ENCODE data around the gene TAF7L. TPM values are rescaled to one million over a fixed set of nuclear protein-coding genes. Genes with fewer than 3 reads are reported as not detected.

TAF7L gene
- total and polyA plus RNA-seq, 4 donors = 0.03 to 0.40 (median 0.33) TPM; not detected in 1

GRCh38 chrX:101219116-101219863, 71.8 kb downstream of the TAF7L start, which contains the start of gene DRP2:
Gene DRP2 (plus strand): TSS chrX:101219786. CDS start chrX:101231648, 11,862 bp downstream.
- Histone ChIP-seq H3K27me3 (ENCODE audit: control insufficient read depth in 4 of 4, insufficient read depth in 4 of 4, low read length in 3 of 4) (no peaks in the 10 kb centered on the region), H3K36me3 (ENCODE audit: control insufficient read depth in 4 of 4, insufficient read depth in 3 of 4, low read depth in 1 of 4, low read length in 3 of 4) (no peaks in the 10 kb centered on the region), H3K4me3 (ENCODE audit: low read depth in 1 of 3, low read length in 3 of 3) (no peak within 1 kb of the TSS), H3K9me3 (ENCODE audit: control insufficient read depth in 4 of 4, low read length in 3 of 4) (no peaks in the 10 kb centered on the region), H3K27ac (ENCODE audit: low read depth in 1 of 2, low read length in 2 of 2) (no peak within 1 kb of the TSS), H3K9ac (ENCODE audit: low read depth in 1 of 2, low read length in 2 of 2) (no peak within 1 kb of the TSS), H3K4me1 (ENCODE audit: control insufficient read depth in 4 of 4, insufficient read depth in 4 of 4, low read length in 3 of 4) (no peaks in the 10 kb centered on the region)
- TF ChIP-seq CTCF (IDR thresholded peaks at IDR 0.05; ENCODE audit: low read depth, low read length, missing input control) = no peak
- TF ChIP-seq RXRA (IDR thresholded peaks at IDR 0.05) = no peak
- no peak for TF ChIP-seq FOXA1 (IDR thresholded peaks at IDR 0.05)
- TF ChIP-seq RAD21 (IDR thresholded peaks at IDR 0.05) = no peak
- no peak for TF ChIP-seq ATF3 (IDR thresholded peaks at IDR 0.05)
- TF ChIP-seq HNF4G (IDR thresholded peaks at IDR 0.05) = no peak
- no peak for TF ChIP-seq ZBTB33 (IDR thresholded peaks at IDR 0.05)
- no peak for TF ChIP-seq TAF1 (conservative IDR thresholded peaks at IDR 0.05)
- no peak for TF ChIP-seq FOXA2 (IDR thresholded peaks at IDR 0.05)
- no peak for TF ChIP-seq YY1 (IDR thresholded peaks at IDR 0.05)
- TF ChIP-seq SP1 (IDR thresholded peaks at IDR 0.05) = no peak
- no peak for TF ChIP-seq REST (IDR thresholded peaks at IDR 0.05)
- no peak for TF ChIP-seq MAX (IDR thresholded peaks at IDR 0.05)
- no peak for TF ChIP-seq HNF4A (conservative IDR thresholded peaks at IDR 0.05)
- no peak for TF ChIP-seq NR2F2 (IDR thresholded peaks at IDR 0.05)
- TF ChIP-seq EGR1 (IDR thresholded peaks at IDR 0.05; ENCODE audit: low read depth in 2 of 2) = no peak
- no peak for TF ChIP-seq JUND (IDR thresholded peaks at IDR 0.05)
- TF ChIP-seq GABPA (IDR thresholded peaks at IDR 0.05 in 1 of 2, conservative IDR thresholded peaks at IDR 0.05 in 1 of 2) = no peak
- no peak for DNase-seq (ENCODE audit: low spot score)
- 78% methylated on average over 7 of the region's 7 CpGs for WGBS

Small RNA genes within 50 kb of the gene (small RNA-seq; reads per million reads assigned to genes)
- not detected for gene RNU6-934P

Other genes with a start within 250 kb of the TAF7L start
- gene TRMT2B, start 239.2 kb downstream of the TAF7L start, total RNA-seq = 10 to 100 TPM; 10.3 to 11.2 TPM
- 1 to 10 TPM; 3.3 to 3.6 TPM for gene TRMT2B, start 239.2 kb downstream of the TAF7L start, polyA plus RNA-seq
- under 1 TPM in 1 of 2 donors, not detected in 1; 0.08 TPM for gene TMEM35A, start 212.5 kb downstream of the TAF7L start, total RNA-seq
- under 1 TPM in 1 of 2 donors, not detected in 1; 0.02 TPM for gene TMEM35A, start 212.5 kb downstream of the TAF7L start, polyA plus RNA-seq
- 10 to 100 TPM in 1 of 2 donors, under 1 TPM in 1; 0.25 to 17.4 TPM for gene CENPI, start 193.1 kb downstream of the TAF7L start, total RNA-seq
- gene CENPI, start 193.1 kb downstream of the TAF7L start, polyA plus RNA-seq = under 1 TPM; 0.21 to 0.65 TPM
- under 1 TPM; under 0.01 to 0.23 TPM for gene DRP2, start 71.5 kb downstream of the TAF7L start, total RNA-seq
- not detected for gene DRP2, start 71.5 kb downstream of the TAF7L start, polyA plus RNA-seq
- 10 to 100 TPM in 1 of 2 donors, 1 to 10 TPM in 1; 6.1 to 12.3 TPM for gene TIMM8A, start 57.4 kb upstream of the TAF7L start, total RNA-seq
- 10 to 100 TPM; 15.2 to 21.4 TPM for gene TIMM8A, start 57.4 kb upstream of the TAF7L start, polyA plus RNA-seq
- 10 to 100 TPM in 1 of 2 donors, 1 to 10 TPM in 1; 2.9 to 22.6 TPM for gene BTK, start 94.9 kb upstream of the TAF7L start, total RNA-seq
- gene BTK, start 94.9 kb upstream of the TAF7L start, polyA plus RNA-seq = 1 to 10 TPM in 1 of 2 donors, under 1 TPM in 1; 0.99 to 1.7 TPM
- 100 to 1,000 TPM; 301 to 519 TPM for gene RPL36A, start 99.7 kb upstream of the TAF7L start, total RNA-seq
- 100 to 1,000 TPM; 123 to 458 TPM for gene RPL36A, start 99.7 kb upstream of the TAF7L start, polyA plus RNA-seq
- 10 to 100 TPM; 11.8 to 16.3 TPM for gene GLA, start 116.6 kb upstream of the TAF7L start, total RNA-seq
- gene GLA, start 116.6 kb upstream of the TAF7L start, polyA plus RNA-seq = 10 to 100 TPM in 1 of 2 donors, 1 to 10 TPM in 1; 9.5 to 14.5 TPM
- gene HNRNPH2, start 116.9 kb upstream of the TAF7L start, total RNA-seq = 10 to 100 TPM; 31.5 to 36.2 TPM
- gene HNRNPH2, start 116.9 kb upstream of the TAF7L start, polyA plus RNA-seq = 10 to 100 TPM; 33.3 to 36.9 TPM
- gene ARMCX4, start 194.1 kb upstream of the TAF7L start, total RNA-seq = 1 to 10 TPM; 2.1 to 4.6 TPM
- gene ARMCX4, start 194.1 kb upstream of the TAF7L start, polyA plus RNA-seq = 1 to 10 TPM; 1.4 to 1.9 TPM